ENCODE results near the gene PARVG.

Gene PARVG

GRCh38 chr22:44157916-44158618 lies 22.7 kb upstream of the PARVG start:
- no peak for DNase-seq

GRCh38 chr22:44158816-44159215 lies 21.9 kb upstream of the PARVG start:
- no peak for DNase-seq

GRCh38 chr22:44159221-44159620 lies 21.5 kb upstream of the PARVG start:
- DNase-seq: no peak

- no peak for DNase-seq
Observed at GRCh38 chr22:44159811-44160210, 20.9 kb upstream of the PARVG start.

- no peak for DNase-seq
Observed at GRCh38 chr22:44160421-44160820, 20.3 kb upstream of the PARVG start.

- DNase-seq: no peak
Observed at GRCh38 chr22:44161673-44162072, 19.1 kb upstream of the PARVG start.

- no peak for DNase-seq
Observed at GRCh38 chr22:44162960-44163359, 17.8 kb upstream of the PARVG start.

GRCh38 chr22:44163536-44163935 lies 17.2 kb upstream of the PARVG start:
- DNase-seq: no peak

GRCh38 chr22:44164031-44164430 lies 16.7 kb upstream of the PARVG start:
- no peak for DNase-seq

GRCh38 chr22:44165286-44165874 lies 15.3 kb upstream of the PARVG start:
- DNase-seq: no peak

- DNase-seq: no peak
Observed at GRCh38 chr22:44166498-44167276, 14.0 kb upstream of the PARVG start.

- no peak for DNase-seq
Observed at GRCh38 chr22:44167501-44167900, 13.2 kb upstream of the PARVG start.

GRCh38 chr22:44168206-44168605 lies 12.5 kb upstream of the PARVG start:
- no peak for DNase-seq

GRCh38 chr22:44170470-44170869 lies 10.3 kb upstream of the PARVG start:
- DNase-seq: no peak

- no peak for DNase-seq
Observed at GRCh38 chr22:44171561-44171960, 9.2 kb upstream of the PARVG start.

- DNase-seq: no peak
Observed at GRCh38 chr22:44172370-44173108, 8.2 kb upstream of the PARVG start.

- no peak for DNase-seq
Observed at GRCh38 chr22:44173154-44173553, 7.6 kb upstream of the PARVG start.

- DNase-seq: no peak
Observed at GRCh38 chr22:44175676-44176075, 5.0 kb upstream of the PARVG start.

GRCh38 chr22:44179196-44179988 lies 1.3 kb upstream of the PARVG start:
- DNase-seq: no peak

GRCh38 chr22:44179989-44180705 lies 578 bp upstream of the PARVG start:
- no peak for DNase-seq

GRCh38 chr22:44181033-44181911 lies 547 bp downstream of the PARVG start:
- peak; percentile 28 to 52 for DNase-seq

All from stimulated activated CD4-positive, alpha-beta T cell treated with anti-CD3 and anti-CD28 coated beads, Interleukin-2, amount 100 ng/mL, for 48 hours (primary cell).